Transverse colon (tissue), 4 donors: ENCODE measurements around the gene ATG2B.

Source experiments
- CTCF ChIP-seq, 5 experiments: fragments of 200-600 bp in 3 of 5; fragments of 450-650 bp in 2 of 5; sonication (generic) in 3 of 5; IDR thresholded peaks; 1 replicate in 2 of 5; 2 replicates in 3 of 5; pipeline ENCODE4 v1.5.1; 2016 to 2017; ENCODE audit warnings: antibody characterized with exemption in 5 of 5, inconsistent platforms in 3 of 5, mild to moderate bottlenecking in 2 of 5, moderate library complexity in 1 of 5
- EP300 ChIP-seq: sonication (generic); formaldehyde crosslinking; IDR thresholded peaks from one replicate; pipeline ENCODE4 v1.6.1; 2017; ENCODE audit warnings: antibody characterized with exemption, low read depth
- POLR2A ChIP-seq: fragments of 450-650 bp; IDR thresholded peaks from one replicate; pipeline ENCODE4 v1.6.1; 2016; ENCODE audit warnings: antibody characterized with exemption, mild to moderate bottlenecking, moderate library complexity
- POLR2AphosphoS5 ChIP-seq, 3 donors: sonication (generic); formaldehyde crosslinking; IDR thresholded peaks; one replicate each; pipeline ENCODE4 v1.6.1; 2016; ENCODE audit warnings: antibody characterized with exemption in 3 of 3

GRCh38 chr14:96370528-96370927 is 7.4 kb upstream of the ATG2B start:
- no peak for TF ChIP-seq POLR2A
- TF ChIP-seq EP300 = no peak
- no peak for TF ChIP-seq CTCF (IDR thresholded peaks at IDR 0.05)
- TF ChIP-seq POLR2AphosphoS5 (IDR thresholded peaks at IDR 0.05) = no peak
